Immature natural killer cell (primary cell): ENCODE results near the gene RNASE9. TPM values are rescaled to one million over a fixed set of nuclear protein-coding genes. Genes with fewer than 3 reads are reported as not detected.
"Not testable (repeated sequence)": the region's sequence is repeated elsewhere in the genome, so short reads cannot be mapped to it uniquely, and the experiment has no call there.

Source experiments
- DNase-seq, 3 donors: peaks; one replicate each; pipeline ENCODE4 v3.0.0; 2022; ENCODE audit warnings: mixed read lengths in 1 of 3
- H3K27ac Mint-ChIP-seq, 6 donors: one replicate each; pipeline ENCODE4 v1.8.0; 2020; ENCODE audit warnings: mixed read lengths in 6 of 6, mild to moderate bottlenecking in 5 of 6, inconsistent platforms in 4 of 6, moderate library complexity in 3 of 6
- H3K27me3 Mint-ChIP-seq, 3 donors: one replicate each; pipeline ENCODE4 v1.8.0; 2020 to 2021; ENCODE audit warnings: low read depth in 3 of 3, mild to moderate bottlenecking in 3 of 3, mixed read lengths in 3 of 3, moderate library complexity in 3 of 3, inconsistent platforms in 1 of 3
- H3K36me3 Mint-ChIP-seq, 3 donors: one replicate each; pipeline ENCODE4 v1.8.0; 2020; ENCODE audit warnings: mixed read lengths in 3 of 3, inconsistent platforms in 2 of 3, mild to moderate bottlenecking in 2 of 3
- H3K4me1 Mint-ChIP-seq, 2 donors: one replicate each; pipeline ENCODE4 v1.8.0; 2020; ENCODE audit warnings: inconsistent platforms in 2 of 2, mild to moderate bottlenecking in 2 of 2, mixed read lengths in 2 of 2, moderate library complexity in 1 of 2
- H3K4me3 Mint-ChIP-seq, 5 donors: one replicate each; pipeline ENCODE4 v1.8.0; 2020; ENCODE audit warnings: mild to moderate bottlenecking in 5 of 5, mixed read lengths in 5 of 5, inconsistent platforms in 3 of 5, moderate library complexity in 3 of 5
- H3K9me3 Mint-ChIP-seq, 6 donors: one replicate each; pipeline ENCODE4 v1.8.0; 2020; ENCODE audit warnings: mild to moderate bottlenecking in 6 of 6, mixed read lengths in 6 of 6, inconsistent platforms in 4 of 6, moderate library complexity in 3 of 6
- polyA plus RNA-seq, 3 donors: library from polyadenylated mRNA; unstranded; fragments of 300-500 nt; fragmentation: Illumina TruSeq; gene quantifications; one replicate each; pipeline ENCODE4 v1.2.3, GENCODE V29; 2021

RNASE9 gene
- polyA plus RNA-seq, 3 donors from 2014 or later: not detected

- DNase-seq: no peak
- H3K9me3 Mint-ChIP-seq: no peaks in the 10 kb centered on the region
- H3K4me3 Mint-ChIP-seq: no peak overlapping the region
- H3K36me3 Mint-ChIP-seq: peaks cover 0 to 4% (median 0%) of the 10 kb centered on the region in 3 donors
- H3K27ac Mint-ChIP-seq: no peak overlapping the region
- peaks cover 0 to 10% (median 9%) of the 10 kb centered on the region in 3 donors for H3K27me3 Mint-ChIP-seq
- H3K4me1 Mint-ChIP-seq: no peaks in the 10 kb centered on the region
Observed at GRCh38 chr14:20524027-20524426, 36.8 kb downstream of the RNASE9 start.

- Mint-ChIP-seq H3K27me3 (peaks cover 0 to 6% (median 4%) of the 10 kb centered on the region in 3 donors), H3K4me1 (no peaks in the 10 kb centered on the region)
Observed at GRCh38 chr14:20522332-20522731, 38.5 kb downstream of the RNASE9 start.

GRCh38 chr14:20516921-20517320 lies 43.9 kb downstream of the RNASE9 start:
- Mint-ChIP-seq H3K27me3 (peaks cover 0 to 7% (median 2%) of the 10 kb centered on the region in 3 donors), H3K9me3 (no peaks in the 10 kb centered on the region)

More at GRCh38 chr14:20522332-20522731, 38.5 kb downstream of the RNASE9 start:
- Mint-ChIP-seq H3K4me3 (no peak overlapping the region), H3K9me3 (no peaks in the 10 kb centered on the region), H3K27ac (no peak overlapping the region), H3K36me3 (no peaks in the 10 kb centered on the region)
- DNase-seq: no peak

GRCh38 chr14:20515846-20516245 lies 45.0 kb downstream of the RNASE9 start:
- no peak for DNase-seq
- Mint-ChIP-seq H3K4me1 (no peaks in the 10 kb centered on the region), H3K27ac (peak overlapping the region in 1 of 6 donors; percentile 25), H3K27me3 (peaks cover 0 to 5% (median 2%) of the 10 kb centered on the region in 3 donors), H3K4me3 (no peak overlapping the region), H3K9me3 (no peaks in the 10 kb centered on the region), H3K36me3 (no peaks in the 10 kb centered on the region)

More at GRCh38 chr14:20516921-20517320, 43.9 kb downstream of the RNASE9 start:
- no peak for DNase-seq
- Mint-ChIP-seq H3K36me3 (no peaks in the 10 kb centered on the region), H3K4me3 (no peak overlapping the region), H3K27ac (no peak overlapping the region), H3K4me1 (no peaks in the 10 kb centered on the region)

GRCh38 chr14:20512177-20512905 lies 48.5 kb downstream of the RNASE9 start:
- Mint-ChIP-seq H3K27ac (no peak overlapping the region), H3K36me3 (no peaks in the 10 kb centered on the region), H3K9me3 (no peaks in the 10 kb centered on the region), H3K4me3 (no peak overlapping the region), H3K27me3 (peaks cover 0 to 5% (median 2%) of the 10 kb centered on the region in 3 donors), H3K4me1 (no peaks in the 10 kb centered on the region)
- DNase-seq: no peak

GRCh38 chr14:20508367-20508766 lies 52.5 kb downstream of the RNASE9 start:
- H3K4me1 Mint-ChIP-seq: no peaks in the 10 kb centered on the region
- H3K27me3 Mint-ChIP-seq: peaks cover 4 to 7% (median 6%) of the 10 kb centered on the region in 3 donors
- no peak overlapping the region for H3K4me3 Mint-ChIP-seq
- no peaks in the 10 kb centered on the region for H3K36me3 Mint-ChIP-seq
- H3K27ac Mint-ChIP-seq: no peak overlapping the region
- H3K9me3 Mint-ChIP-seq: no peaks in the 10 kb centered on the region
- DNase-seq: no peak

GRCh38 chr14:20507537-20507936 lies 53.3 kb downstream of the RNASE9 start:
- H3K27me3 Mint-ChIP-seq, H3K27ac Mint-ChIP-seq, H3K4me3 Mint-ChIP-seq, H3K9me3 Mint-ChIP-seq, DNase-seq, H3K4me1 Mint-ChIP-seq, H3K36me3 Mint-ChIP-seq: not testable (repeated sequence)

- H3K9me3 Mint-ChIP-seq, H3K4me3 Mint-ChIP-seq, H3K27me3 Mint-ChIP-seq, H3K36me3 Mint-ChIP-seq, H3K27ac Mint-ChIP-seq, DNase-seq, H3K4me1 Mint-ChIP-seq: not testable (repeated sequence)
Observed at GRCh38 chr14:20506752-20507151, 54.1 kb downstream of the RNASE9 start.

- not testable (repeated sequence) for H3K4me3 Mint-ChIP-seq, DNase-seq, H3K9me3 Mint-ChIP-seq, H3K27ac Mint-ChIP-seq, H3K27me3 Mint-ChIP-seq, H3K36me3 Mint-ChIP-seq, H3K4me1 Mint-ChIP-seq
Observed at GRCh38 chr14:20506276-20506675, 54.6 kb downstream of the RNASE9 start.

Other genes with a start within 250 kb of the RNASE9 start
- 10 to 100 TPM; 11.0 to 16.2 (median 14.9) TPM for gene CCNB1IP1, start 227.8 kb downstream of the RNASE9 start, polyA plus RNA-seq
- 10 to 100 TPM in 2 of 3 donors, 1 to 10 TPM in 1; 8.1 to 12.8 (median 10.4) TPM for gene PARP2, start 217.4 kb downstream of the RNASE9 start, polyA plus RNA-seq
- gene TEP1, start 147.5 kb downstream of the RNASE9 start, polyA plus RNA-seq: 1 to 10 TPM in 2 of 3 donors, not detected in 1; 4.2 to 8.1 TPM
- gene KLHL33, start 124.9 kb downstream of the RNASE9 start, polyA plus RNA-seq: under 1 TPM in 1 of 3 donors, not detected in 2; 0.21 TPM
- 10 to 100 TPM; 40.2 to 49.4 (median 45.5) TPM for gene OSGEP, start 106.2 kb downstream of the RNASE9 start, polyA plus RNA-seq
- gene APEX1, start 105.8 kb downstream of the RNASE9 start, polyA plus RNA-seq: 10 to 100 TPM; 85.6 to 95.6 (median 93.3) TPM
- 10 to 100 TPM; 17.7 to 29.2 (median 26.2) TPM for gene PIP4P1, start 99.6 kb downstream of the RNASE9 start, polyA plus RNA-seq
- gene PNP, start 91.6 kb downstream of the RNASE9 start, polyA plus RNA-seq: 10 to 100 TPM; 38.8 to 71.6 (median 69.6) TPM
- gene RNASE10, start 55.5 kb downstream of the RNASE9 start, polyA plus RNA-seq: not detected
- gene RNASE11, start 27.0 kb upstream of the RNASE9 start, polyA plus RNA-seq: not detected
- not detected for gene RNASE12, start 30.3 kb upstream of the RNASE9 start, polyA plus RNA-seq
- not detected for gene OR6S1, start 80.6 kb upstream of the RNASE9 start, polyA plus RNA-seq
- gene RNASE4, start 123.5 kb upstream of the RNASE9 start, polyA plus RNA-seq: 1 to 10 TPM in 1 of 3 donors, under 1 TPM in 2; 0.50 to 1.6 (median 0.82) TPM
- 1 to 10 TPM in 1 of 3 donors, under 1 TPM in 1, not detected in 1; 0.94 to 2.1 TPM for gene ANG, start 127.7 kb upstream of the RNASE9 start, polyA plus RNA-seq
- not detected for gene EDDM3A, start 184.8 kb upstream of the RNASE9 start, polyA plus RNA-seq
- gene EDDM3B, start 207.4 kb upstream of the RNASE9 start, polyA plus RNA-seq: not detected
- 10 to 100 TPM; 13.3 to 37.1 (median 17.8) TPM for gene RNASE6, start 220.2 kb upstream of the RNASE9 start, polyA plus RNA-seq
- gene RNASE1, start 241.8 kb upstream of the RNASE9 start, polyA plus RNA-seq: under 1 TPM in 1 of 3 donors, not detected in 2; 0.49 TPM